AG10803 (cell line): ENCODE results near the gene EPS8.
A peak's percentile ranks its signal among the peaks of the same experiment; 100 is the strongest.

ENCODE experiments used
- DNase-seq: peaks from one replicate; pipeline ENCODE4 v3.0.0; 2010; ENCODE audit warnings: low read depth
- H3K4me3 ChIP-seq: 2 replicates; pipeline ENCODE4 v1.5.1; 2011; ENCODE audit warnings: mild to moderate bottlenecking, low read length, control low read depth
- CTCF ChIP-seq: conservative IDR thresholded peaks from 2 replicates; pipeline ENCODE4 v1.5.1; 2011; ENCODE audit warnings: mild to moderate bottlenecking, low read length, control low read depth, inconsistent platforms

EPS8 gene

GRCh38 chr12:15670756-15671155 is 118.4 kb downstream of the EPS8 start:
- no peak for TF ChIP-seq CTCF
- no peak overlapping the region for H3K4me3 ChIP-seq
- DNase-seq: no peak

GRCh38 chr12:15669256-15669948 is 119.8 kb downstream of the EPS8 start:
- no peak for TF ChIP-seq CTCF
- DNase-seq: no peak
- H3K4me3 ChIP-seq: no peak overlapping the region

GRCh38 chr12:15664491-15664890 is 124.7 kb downstream of the EPS8 start:
- DNase-seq: no peak
- no peak for TF ChIP-seq CTCF
- H3K4me3 ChIP-seq: no peak overlapping the region

- no peak for TF ChIP-seq CTCF
- no peak for DNase-seq
- no peak overlapping the region for H3K4me3 ChIP-seq
Observed at GRCh38 chr12:15662983-15663659, 126.1 kb downstream of the EPS8 start.

DNA sequence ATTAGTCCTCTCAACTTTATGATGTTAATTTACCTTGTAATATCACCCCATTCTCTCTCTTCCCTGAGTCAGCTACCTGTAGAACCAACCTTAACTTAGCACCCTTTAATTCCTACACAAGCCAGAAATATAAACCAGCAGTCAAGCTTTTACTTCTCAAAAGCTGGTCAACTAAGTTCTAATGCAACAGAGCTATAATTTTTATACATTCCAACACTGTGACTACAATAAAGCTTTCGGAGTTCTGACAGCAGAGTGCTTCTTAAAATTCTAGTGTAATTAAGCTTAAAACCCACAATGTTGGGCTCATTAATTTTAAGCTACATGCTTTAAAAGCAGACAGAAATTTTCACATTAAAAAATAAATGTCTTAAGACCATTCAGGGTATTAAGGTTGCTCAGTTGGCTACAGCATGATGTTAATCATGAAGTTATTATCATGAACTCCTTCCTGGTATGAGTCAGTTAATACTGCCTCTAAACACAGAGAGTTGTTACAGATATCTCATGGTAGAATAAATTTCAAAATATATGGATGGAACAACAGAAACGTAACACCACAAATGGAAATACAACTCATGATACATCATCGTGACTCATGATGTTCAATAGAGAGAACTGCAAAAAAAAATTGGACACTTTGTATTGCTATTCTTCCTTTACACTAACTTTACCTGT is 126.7 kb downstream of the EPS8 start:
- TF ChIP-seq CTCF: no peak
- no peak overlapping the region for H3K4me3 ChIP-seq
- peak; percentile 86 for DNase-seq

DNA sequence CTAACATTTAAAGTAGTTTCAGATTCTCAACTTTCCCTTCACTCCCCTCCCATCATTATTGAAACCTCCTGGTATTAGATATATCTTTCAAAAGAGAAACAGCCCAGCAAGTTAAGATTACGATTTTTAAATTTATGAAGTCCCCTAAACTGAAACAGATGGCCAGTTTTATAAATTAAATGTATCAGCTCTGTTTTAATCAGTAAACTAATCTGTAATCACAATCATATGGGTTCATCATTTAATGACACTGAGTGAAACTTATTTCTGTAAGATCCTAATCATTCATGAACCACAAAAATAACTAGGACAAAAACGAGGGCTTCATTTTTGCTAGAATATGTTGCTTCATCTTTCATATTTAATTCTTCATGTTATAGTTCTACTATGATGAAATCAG is 137.8 kb downstream of the EPS8 start:
- no peak overlapping the region for H3K4me3 ChIP-seq
- DNase-seq: no peak
- TF ChIP-seq CTCF: no peak
